Activated CD4-positive, alpha-beta T cell treated with anti-CD3 and anti-CD28 coated beads for 24 hours (primary cell): ENCODE results near the gene RAB30.

Source experiments
- DNase-seq, 2 donors: peaks; one replicate each; pipeline ENCODE4 v3.0.0-alpha.2; 2020; ENCODE audit warnings: low read depth in 2 of 2

Gene RAB30

GRCh38 chr11:83039566-83039965 lies 32.1 kb downstream of the RAB30 start:
- no peak for DNase-seq

DNA sequence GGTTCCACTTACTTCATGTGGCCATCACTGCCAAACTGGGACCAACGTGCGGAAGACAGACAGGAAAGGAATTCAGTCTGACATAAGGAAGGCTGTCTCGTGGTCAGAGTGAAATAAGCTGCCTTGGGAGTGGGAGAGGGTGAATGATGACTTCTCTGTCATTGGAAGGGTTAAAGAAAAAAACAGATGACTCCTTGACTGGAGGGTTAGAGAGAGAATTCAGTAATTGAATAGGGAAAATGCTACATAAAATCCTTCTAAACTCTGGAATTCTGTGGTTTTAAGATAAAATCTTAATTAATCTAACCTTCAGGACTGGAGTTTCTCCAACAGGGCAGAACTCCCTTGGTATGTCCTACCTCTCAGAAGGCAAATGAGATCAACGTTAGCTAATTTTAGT lies 33.8 kb downstream of the RAB30 start:
- no peak for DNase-seq

- DNase-seq, result no peak
These were observed 35.0 kb downstream of the RAB30 start for GRCh38 chr11:83036701-83037100.

DNA sequence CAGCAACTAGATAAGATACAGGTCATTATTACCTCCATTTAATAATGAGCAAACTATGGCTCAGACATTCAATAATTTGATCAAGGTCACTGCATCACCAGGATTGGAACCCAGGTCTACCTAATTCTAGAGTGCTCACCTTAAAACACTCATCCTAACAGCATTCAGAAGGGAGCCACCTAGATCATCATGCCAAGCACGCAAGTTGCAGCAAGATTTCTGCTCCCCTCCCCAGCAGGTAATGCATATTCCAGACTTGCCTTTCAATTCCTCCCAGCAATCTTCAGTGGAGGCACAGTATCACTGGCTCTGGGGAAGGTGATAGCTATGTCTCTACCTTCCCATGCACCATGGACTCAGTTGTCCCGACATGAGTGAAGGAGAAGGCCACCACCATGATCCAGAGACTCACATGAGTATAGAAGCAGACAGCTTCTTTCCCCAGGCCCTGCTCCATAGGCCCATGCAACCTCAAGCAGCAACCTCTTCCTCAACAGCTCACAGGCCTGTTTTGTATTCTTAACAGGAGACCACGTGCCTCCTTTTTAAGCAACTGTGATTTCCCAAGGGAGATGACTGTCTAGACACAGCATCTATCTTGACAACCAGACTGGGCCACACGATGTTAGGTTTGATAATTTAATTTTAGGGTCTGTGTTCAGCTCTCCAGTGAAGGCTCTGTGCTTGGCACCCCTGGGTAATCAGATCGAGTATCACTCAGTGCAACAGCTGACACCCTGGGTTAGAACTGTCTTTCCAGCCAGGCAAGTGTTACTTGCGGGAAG lies 36.4 kb downstream of the RAB30 start:
- no peak for DNase-seq

DNA sequence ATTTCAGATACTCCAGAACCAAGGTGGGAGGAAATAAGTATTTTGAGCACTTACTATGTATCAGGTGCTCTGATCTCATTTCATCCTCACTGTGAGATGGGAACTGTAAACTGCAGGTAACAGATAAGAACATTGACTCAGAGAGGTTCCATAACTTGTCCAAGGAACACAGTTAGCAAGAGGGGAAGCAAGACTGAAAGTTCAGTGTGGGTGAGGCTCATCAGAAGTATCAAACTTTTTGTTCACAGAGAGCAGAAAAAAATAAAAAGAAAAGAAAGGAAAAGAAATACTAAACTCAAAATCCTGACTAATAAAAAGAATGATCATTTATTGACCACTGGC lies 37.1 kb downstream of the RAB30 start:
- no peak for DNase-seq

- no peak for DNase-seq
These were observed 37.6 kb downstream of the RAB30 start for GRCh38 chr11:83033972-83034672.

GRCh38 chr11:83033371-83033770 lies 38.3 kb downstream of the RAB30 start:
- no peak for DNase-seq

- DNase-seq, result no peak
These were observed 40.6 kb downstream of the RAB30 start for GRCh38 chr11:83031127-83031526.

GRCh38 chr11:83027794-83028193 lies 43.9 kb downstream of the RAB30 start:
- DNase-seq, result no peak

DNA sequence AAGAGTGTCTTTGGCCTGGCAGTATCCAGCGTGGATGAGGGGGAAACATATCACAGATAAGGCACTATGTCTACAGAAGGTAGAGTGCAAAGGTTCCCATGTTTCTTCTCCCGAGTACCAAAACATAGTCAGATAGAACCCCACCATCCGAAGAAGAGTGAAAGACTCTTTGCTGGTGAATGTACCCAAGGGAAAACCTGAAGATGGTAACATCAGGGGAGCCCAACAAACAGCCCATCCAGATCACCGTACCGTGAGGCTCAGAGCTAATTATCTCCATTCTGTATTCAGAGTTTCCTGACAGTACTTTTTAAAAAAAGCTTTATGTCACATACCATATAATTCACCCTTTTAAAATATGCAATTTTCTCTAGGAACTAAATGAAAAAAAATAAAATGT lies 44.4 kb downstream of the RAB30 start:
- no peak for DNase-seq

DNA sequence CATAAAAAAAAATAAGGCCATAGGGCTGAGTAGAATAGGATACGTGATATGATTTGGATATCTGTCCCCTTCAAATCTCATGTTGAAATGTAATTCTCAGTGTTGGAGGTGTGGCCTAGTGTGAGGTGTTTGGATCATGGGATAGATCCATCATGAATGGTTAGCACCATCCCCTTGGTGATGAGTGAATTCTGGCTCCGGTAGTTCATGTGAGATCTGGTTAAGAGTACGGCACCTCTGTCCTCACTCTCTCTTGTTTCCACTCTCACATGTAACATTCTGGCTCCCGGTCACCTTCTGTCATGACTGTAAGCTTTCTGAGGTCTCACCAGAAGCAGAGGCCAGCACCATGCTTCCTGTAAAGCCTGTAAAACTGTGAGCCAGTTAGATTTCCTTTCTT lies 45.5 kb downstream of the RAB30 start:
- DNase-seq, result no peak

GRCh38 chr11:83025267-83025704 lies 46.4 kb downstream of the RAB30 start:
- DNase-seq, result no peak

- no peak for DNase-seq
These were observed 47.3 kb downstream of the RAB30 start for GRCh38 chr11:83024270-83024854.

GRCh38 chr11:83023410-83023809 lies 48.3 kb downstream of the RAB30 start:
- no peak for DNase-seq

DNA sequence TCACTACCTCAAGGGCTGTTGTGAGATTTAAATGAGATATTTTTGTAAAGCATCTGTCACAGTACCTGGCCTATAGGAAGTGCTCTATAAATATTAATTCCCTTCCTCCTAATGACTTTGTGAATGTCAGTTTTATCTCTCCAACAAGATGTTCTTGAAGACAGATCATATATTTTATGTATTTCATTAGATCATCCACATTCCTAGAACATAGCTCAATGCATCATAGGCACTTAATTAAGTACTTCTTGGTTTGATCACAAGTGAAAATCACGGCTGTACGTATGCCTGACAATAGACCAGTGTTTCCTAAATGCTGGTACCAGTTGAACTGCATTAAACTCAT lies 49.9 kb downstream of the RAB30 start:
- no peak for DNase-seq

- no peak for DNase-seq
These were observed 50.5 kb downstream of the RAB30 start for GRCh38 chr11:83020942-83021779.

- DNase-seq, result no peak
These were observed 51.7 kb downstream of the RAB30 start for GRCh38 chr11:83019888-83020579.

DNA sequence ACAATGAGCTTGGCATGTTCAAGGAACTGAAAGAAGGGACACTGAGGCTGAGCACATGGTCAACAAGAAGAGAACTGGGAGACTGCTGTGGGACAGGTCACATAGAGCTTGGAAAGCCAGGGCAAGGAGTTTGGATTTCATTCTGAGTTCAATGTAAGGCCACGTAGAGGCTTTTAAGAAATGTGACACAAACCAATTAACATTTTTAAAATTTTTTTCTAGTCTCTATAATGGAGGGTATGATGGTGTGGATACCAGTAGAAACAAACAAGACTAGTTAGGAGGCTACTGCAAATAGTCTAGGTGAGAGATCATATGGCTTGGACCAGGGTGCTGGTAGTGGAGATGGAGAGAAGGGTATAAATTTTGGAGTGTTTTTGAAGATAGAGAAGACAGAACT lies 56.7 kb downstream of the RAB30 start:
- DNase-seq, result no peak

- DNase-seq, result no peak
These were observed 59.3 kb downstream of the RAB30 start for GRCh38 chr11:83012168-83013067.

GRCh38 chr11:83011333-83012167 lies 60.1 kb downstream of the RAB30 start:
- no peak for DNase-seq
